ENCODE measurements around the gene DENND1A.
A peak's percentile ranks its signal among the peaks of the same experiment; 100 is the strongest.

DENND1A gene

DNA sequence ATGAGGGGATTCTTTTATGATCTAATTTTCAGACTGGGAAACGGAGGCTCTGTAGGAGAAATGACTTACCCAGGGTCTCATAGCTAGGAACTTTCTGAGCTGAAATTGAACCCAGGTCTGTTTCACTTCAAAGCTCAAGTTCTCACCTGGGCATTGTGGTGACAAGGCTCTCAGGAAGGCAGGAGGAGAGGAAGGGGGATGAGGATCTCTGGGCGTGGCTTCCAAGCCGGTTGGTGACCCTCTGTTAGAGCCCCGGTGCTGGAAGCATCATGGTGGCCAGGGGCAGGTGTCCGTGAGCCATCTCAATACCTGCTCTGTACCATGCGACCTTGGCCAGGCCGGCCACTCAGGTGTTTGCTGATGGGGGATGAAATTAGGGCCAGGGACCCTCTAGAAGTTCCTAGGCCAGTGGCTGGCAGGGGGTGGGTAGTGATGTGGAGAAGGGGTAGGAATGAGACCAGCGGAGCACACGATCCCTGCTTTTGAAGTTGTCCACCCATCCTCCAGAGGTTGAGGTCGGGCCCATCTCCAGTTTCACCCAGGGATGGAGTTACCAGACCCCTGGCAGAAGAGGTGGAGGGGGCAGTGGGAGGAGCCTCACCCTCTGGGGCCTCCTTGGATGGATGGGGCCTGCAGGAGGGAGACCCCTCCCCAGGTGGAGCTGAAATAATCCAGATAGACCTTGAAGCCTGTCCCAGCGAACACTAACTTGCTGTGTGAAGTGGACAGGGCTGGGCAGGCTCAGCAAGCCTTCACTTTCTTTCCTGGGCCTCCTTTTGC is 568.0 kb downstream of the DENND1A start:
- no peak for DNase-seq

DNA sequence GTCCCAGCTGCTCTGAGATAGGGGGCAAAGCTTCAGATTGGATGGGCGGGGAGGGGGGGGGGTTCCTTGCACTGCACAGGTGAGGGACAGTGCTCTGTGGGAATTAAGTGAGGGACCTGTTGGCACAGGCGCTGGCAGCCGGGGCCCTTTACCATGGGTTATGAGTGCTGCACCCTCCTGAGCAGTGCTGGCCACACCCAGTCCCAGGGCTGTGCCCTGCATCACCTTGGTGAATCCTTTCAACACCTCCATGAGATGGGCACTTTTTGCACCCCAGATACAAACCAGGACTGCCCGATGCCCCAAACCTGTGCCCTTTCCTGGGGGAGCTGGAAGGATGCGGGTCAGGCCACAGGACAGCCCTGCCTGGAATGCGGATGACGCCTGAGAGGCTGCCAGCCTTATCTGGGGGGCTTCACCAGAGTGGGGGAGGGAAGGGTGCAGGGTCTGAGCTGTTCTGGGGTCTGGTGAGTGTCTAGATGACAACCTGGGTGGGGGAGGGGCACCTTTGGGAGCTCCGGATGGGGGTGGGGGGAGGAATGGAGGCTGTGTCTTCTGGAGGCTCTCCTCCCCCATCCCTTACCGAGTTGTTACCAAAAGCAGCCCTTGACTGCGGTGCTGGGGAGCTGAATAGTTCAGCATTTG is 568.7 kb downstream of the DENND1A start:
- DNase-seq: no peak

GRCh38 chr9:123360161-123361085 is 569.5 kb downstream of the DENND1A start:
- peak; percentile 9 to 19 for DNase-seq

DNA sequence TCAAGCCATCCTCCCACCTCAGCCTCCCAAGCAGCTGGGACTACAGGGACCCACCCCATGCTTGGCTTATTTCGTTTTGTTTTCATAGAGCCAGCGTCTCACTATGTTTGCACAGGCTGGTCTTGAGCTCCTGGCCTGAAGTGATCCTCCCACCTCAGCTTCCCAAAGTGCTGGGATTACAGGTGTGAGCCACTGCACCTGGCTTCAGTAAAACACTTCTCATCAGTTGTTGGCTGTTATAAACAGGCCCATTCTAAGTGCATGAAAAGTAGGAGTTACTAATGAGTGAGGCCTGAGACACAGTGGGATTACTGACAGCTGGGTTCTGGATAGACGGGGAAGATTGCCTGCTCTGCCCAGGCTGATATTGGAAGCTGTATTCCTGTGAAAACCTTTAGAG is 570.4 kb downstream of the DENND1A start:
- no peak for DNase-seq

- DNase-seq: no peak
These were observed 570.8 kb downstream of the DENND1A start for GRCh38 chr9:123359106-123359505.

DNA sequence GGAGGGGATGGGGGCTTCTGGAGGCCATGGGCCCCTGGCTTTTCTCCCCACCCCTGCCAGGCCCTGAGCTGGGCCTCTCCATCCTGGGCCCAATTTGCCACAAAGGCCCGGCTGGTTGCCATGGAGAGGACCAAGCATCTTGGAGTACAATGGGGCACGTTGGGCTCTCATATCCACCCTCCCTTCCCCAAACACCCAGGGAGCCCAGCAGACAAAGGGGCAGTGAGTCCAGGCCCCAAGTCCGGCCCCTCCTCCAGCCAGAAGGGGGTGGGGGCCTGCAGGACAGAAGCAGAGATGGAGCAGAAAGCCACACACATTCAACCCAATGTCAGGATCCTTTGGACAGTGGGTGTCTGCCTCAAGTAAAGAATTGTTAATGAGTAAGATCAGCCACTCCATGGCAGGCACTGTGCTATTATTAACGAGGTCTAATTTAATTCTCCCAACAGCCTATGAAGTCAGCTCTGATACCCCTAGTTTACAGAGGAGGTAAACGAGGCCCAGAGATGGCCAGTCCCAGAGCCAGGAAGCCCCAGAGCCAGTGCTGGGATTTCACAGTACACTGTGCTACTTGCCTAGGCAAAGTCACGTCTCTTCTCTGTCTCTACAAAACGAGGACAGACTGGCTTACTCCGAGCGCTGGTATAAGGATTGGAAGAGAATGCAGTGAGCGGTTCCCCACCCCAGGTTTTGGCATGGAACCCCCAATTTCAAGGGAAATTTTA is 571.6 kb downstream of the DENND1A start:
- DNase-seq: no peak

DNA sequence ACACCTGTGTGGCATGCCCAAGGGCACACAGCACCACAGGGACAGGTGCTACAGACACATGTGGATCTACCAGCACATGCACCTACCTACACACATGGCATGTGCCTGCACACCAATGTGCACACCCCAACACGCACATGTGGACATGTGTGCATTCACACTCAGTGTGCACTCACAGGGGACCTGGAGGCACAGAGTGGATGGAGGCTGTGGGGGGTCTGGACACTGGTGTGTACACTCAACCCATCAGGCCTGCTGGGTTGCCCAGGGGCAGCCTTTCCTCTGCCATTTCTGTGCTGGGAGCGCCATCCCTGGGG is 572.2 kb downstream of the DENND1A start:
- no peak for DNase-seq

- no peak for DNase-seq
These were observed 572.8 kb downstream of the DENND1A start for GRCh38 chr9:123356851-123357742.

- DNase-seq: no peak
These were observed 574.0 kb downstream of the DENND1A start, which contains the start of gene CRB2 for GRCh38 chr9:123355761-123356431. Gene CRB2, plus strand, starts transcription at chr9:123356197. Its CDS starts 64 bp downstream, at chr9:123356261.

GRCh38 chr9:123354806-123355508 is 575.0 kb downstream of the DENND1A start:
- no peak for DNase-seq

DNA sequence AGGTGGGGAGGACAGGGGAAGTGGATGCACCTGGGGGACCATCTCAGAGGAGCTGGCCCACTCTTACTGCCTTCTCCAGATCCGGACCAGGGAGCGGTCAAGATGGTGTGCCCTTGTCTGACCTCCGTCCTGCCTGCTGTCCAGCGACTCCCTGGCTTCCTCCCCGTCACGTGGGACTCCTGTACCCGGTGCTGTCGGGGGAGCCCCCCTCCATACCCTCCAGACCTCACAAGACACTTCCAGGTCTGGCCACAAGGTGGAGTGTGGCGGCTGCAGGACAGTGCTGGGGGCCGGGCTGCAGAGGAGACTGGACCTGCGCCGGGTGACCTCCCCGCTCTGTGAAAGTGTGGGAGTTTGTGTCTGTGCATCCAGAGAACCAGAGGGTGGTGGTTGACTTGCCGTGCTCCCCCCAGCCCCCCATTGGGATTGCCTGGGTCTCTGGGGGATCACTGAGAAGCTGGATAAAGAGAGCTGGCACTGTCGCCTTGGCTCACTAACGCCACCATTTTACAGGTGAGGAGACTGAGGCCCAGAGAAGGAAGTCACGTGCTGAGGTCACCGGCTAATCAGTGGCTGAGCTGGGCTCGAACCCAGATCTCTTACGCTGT is 575.8 kb downstream of the DENND1A start:
- DNase-seq: peak; percentile 27 to 51

GRCh38 chr9:123353041-123353440 is 576.9 kb downstream of the DENND1A start:
- no peak for DNase-seq

- no peak for DNase-seq
These were observed 579.2 kb downstream of the DENND1A start for GRCh38 chr9:123350590-123351310.

- DNase-seq: peak; percentile 44 to 51
These were observed 580.0 kb downstream of the DENND1A start for GRCh38 chr9:123349691-123350480.

DNA sequence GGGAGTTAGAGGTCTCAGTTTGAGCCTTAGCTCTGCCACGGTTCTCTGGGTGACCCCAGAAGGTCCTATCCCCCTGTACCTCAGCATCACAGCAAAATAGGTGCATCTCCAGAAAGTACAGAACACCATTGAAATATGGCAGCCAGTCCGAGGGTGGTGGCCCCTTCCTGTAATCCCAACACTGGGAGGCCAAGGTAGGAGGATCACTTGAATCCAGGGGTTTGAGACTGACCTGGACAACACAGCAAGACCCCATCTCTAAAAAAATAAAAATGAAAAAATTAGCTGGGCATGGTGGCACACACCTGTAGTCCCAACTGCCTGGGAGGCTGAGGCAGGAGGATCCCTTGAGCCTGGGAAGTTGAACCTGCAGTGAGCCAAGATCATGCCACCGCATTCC is 580.9 kb downstream of the DENND1A start:
- DNase-seq: no peak

DNA sequence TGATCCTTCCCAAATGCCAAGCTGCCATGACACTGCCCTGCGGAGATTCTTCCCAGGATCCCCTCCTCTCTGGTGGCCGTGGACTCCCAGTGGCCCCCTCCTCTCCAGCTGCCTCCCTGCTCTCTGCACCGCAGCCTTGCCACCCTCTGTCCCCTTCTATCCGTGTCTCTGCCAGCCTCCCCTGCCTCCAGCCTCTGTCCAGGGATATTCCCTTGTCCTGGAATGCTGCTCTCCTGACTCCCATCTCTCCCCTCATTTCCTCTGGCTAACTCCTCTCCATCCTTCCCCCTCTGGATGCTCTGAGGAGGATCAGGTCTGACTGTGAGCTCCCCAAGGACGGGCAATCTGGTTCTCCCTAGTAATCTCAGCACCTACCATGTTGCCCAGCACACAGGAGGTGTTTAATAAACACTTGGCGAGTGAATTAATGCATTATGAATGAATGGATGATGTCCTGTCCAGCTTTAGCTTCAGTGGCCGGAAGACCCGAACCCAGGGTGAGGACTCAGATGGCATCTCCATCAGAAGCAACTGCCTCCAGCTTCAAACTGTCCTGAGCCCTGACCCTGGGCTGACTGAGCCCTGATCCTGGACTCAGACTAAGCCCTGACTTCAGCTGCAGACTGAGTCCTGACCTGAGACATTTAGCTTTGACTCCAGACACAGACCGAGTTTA is 581.5 kb downstream of the DENND1A start:
- no peak for DNase-seq

GRCh38 chr9:123347289-123348060 is 582.5 kb downstream of the DENND1A start:
- no peak for DNase-seq
